A673 (cell line): ENCODE results near the gene C1orf21. TPM values are rescaled to one million over a fixed set of nuclear protein-coding genes. Genes with fewer than 3 reads are reported as not detected.

Experiments
- BruUV-seq: library from RNA; stranded (reverse); fragments of 400-500 nt; replicated peaks from 2 replicates; lab custom pipeline; 2021; lab: Mats Ljungman, UMichigan
- CTCF ChIA-PET: fragments of 300-600 bp; sonication (Branson Sonifier 250); formaldehyde crosslinking; loops from one replicate; lab custom pipeline; 2022; ENCODE audit warnings: antibody characterized with exemption; lab: Charles Lee
- POLR2A ChIA-PET: fragments of 300-600 bp; sonication (Branson Sonifier 250); formaldehyde crosslinking; loops from one replicate; lab custom pipeline; 2022; ENCODE audit warnings: antibody characterized with exemption; ENCODE audit not compliant: low non-redundant PET; lab: Charles Lee
- DNase-seq: peaks from one replicate; pipeline ENCODE4 v3.0.0-alpha.2; 2015; ENCODE audit warnings: low spot score
- H3K27ac ChIP-seq: fragments of 200-600 bp; sonication (generic); 2 replicates; pipeline ENCODE4 v1.5.1; 2016; ENCODE audit warnings: mixed run types, low read depth, mild to moderate bottlenecking, mixed read lengths, antibody characterized with exemption, low read length; ENCODE audit not compliant: poor library complexity, severe bottlenecking
- H3K27me3 ChIP-seq: fragments of 200-600 bp; sonication (generic); replicated peaks from 2 replicates; pipeline ENCODE4 v1.6.1; 2017; ENCODE audit warnings: mixed run types, low read depth, mild to moderate bottlenecking, mixed read lengths, antibody characterized with exemption, low read length; ENCODE audit not compliant: insufficient read depth, poor library complexity
- H3K36me3 ChIP-seq: fragments of 200-600 bp; sonication (generic); 2 replicates; pipeline ENCODE4 v1.6.1; 2016; ENCODE audit warnings: mixed run types, mild to moderate bottlenecking, mixed read lengths, antibody characterized with exemption, low read length; ENCODE audit not compliant: insufficient read depth, poor library complexity, severe bottlenecking
- H3K4me1 ChIP-seq: fragments of 200-600 bp; sonication (generic); 2 replicates; pipeline ENCODE4 v1.6.1; 2017; ENCODE audit warnings: mixed run types, mild to moderate bottlenecking, mixed read lengths, antibody characterized with exemption, low read length; ENCODE audit not compliant: insufficient read depth, poor library complexity, severe bottlenecking
- H3K4me3 ChIP-seq: fragments of 200-600 bp; sonication (generic); 2 replicates; pipeline ENCODE4 v1.5.1; 2016; ENCODE audit warnings: low read depth, mixed run types, mild to moderate bottlenecking, mixed read lengths, low read length; ENCODE audit not compliant: poor library complexity, severe bottlenecking
- H3K9me3 ChIP-seq: fragments of 200-600 bp; sonication (generic); 2 replicates; pipeline ENCODE4 v1.6.1; 2016; ENCODE audit warnings: mixed run types, low read depth, mild to moderate bottlenecking, mixed read lengths, antibody characterized with exemption, low read length; ENCODE audit not compliant: poor library complexity, severe bottlenecking
- CTCF ChIP-seq: fragments of 300-800, 200-600 bp; sonication (generic); conservative IDR thresholded peaks from 2 replicates; pipeline ENCODE4 v1.5.1; 2017; ENCODE audit warnings: low read depth, mild to moderate bottlenecking, antibody characterized with exemption, low read length, moderate library complexity, mixed read lengths
- EZH2 ChIP-seq: fragments of 200-600 bp; sonication (generic); IDR thresholded peaks from 2 replicates; pipeline ENCODE4 v1.6.1; 2017; ENCODE audit warnings: borderline replicate concordance, low read depth, mild to moderate bottlenecking, mixed read lengths, antibody characterized with exemption, low read length; ENCODE audit not compliant: poor library complexity, severe bottlenecking
- intact Hi-C: fragments of 100-400 bp; cut with micrococcal nuclease; formaldehyde crosslinking; loops from one replicate; pipeline ENCODE4 v1.10.0; 2022; ENCODE audit not compliant: unreplicated experiment
- total RNA-seq: library from RNA; stranded (reverse); gene quantifications from 2 replicates; pipeline ENCODE4 v1.2.3, GENCODE V29; 2021

Gene C1orf21
- total RNA-seq, 1 experiment from 2014 or later: 31.3 TPM

GRCh38 chr1:184419350-184420161 is 32.7 kb downstream of the C1orf21 start:
- TF ChIP-seq CTCF (no peak), EZH2 (no peak)
- ChIA-PET CTCF (no interaction called here), POLR2A (no interaction called here)

GRCh38 chr1:184422490-184423233 is 35.8 kb downstream of the C1orf21 start:
- Histone ChIP-seq H3K27ac (no peak overlapping the region), H3K27me3 (no peaks in the 10 kb centered on the region), H3K36me3 (no peaks in the 10 kb centered on the region), H3K9me3 (no peaks in the 10 kb centered on the region), H3K4me3 (no peak overlapping the region), H3K4me1 (peaks cover 31% of the 10 kb centered on the region)
- intact Hi-C loops: no loop called here
- no peak for TF ChIP-seq EZH2
- no peak for TF ChIP-seq CTCF
- BruUV-seq: no TSS peak
- POLR2A ChIA-PET: no interaction called here
- DNase-seq: no peak
- CTCF ChIA-PET: no interaction called here

More at GRCh38 chr1:184419350-184420161, 32.7 kb downstream of the C1orf21 start:
- H3K9me3 ChIP-seq: no peaks in the 10 kb centered on the region
- intact Hi-C loops: no loop called here
- H3K36me3 ChIP-seq: no peaks in the 10 kb centered on the region
- BruUV-seq: no TSS peak
- DNase-seq: no peak
- H3K27ac ChIP-seq: no peak overlapping the region
- no peak overlapping the region for H3K4me3 ChIP-seq
- H3K27me3 ChIP-seq: no peaks in the 10 kb centered on the region
- peaks cover 27% of the 10 kb centered on the region for H3K4me1 ChIP-seq

GRCh38 chr1:184423649-184424048 is 36.8 kb downstream of the C1orf21 start:
- no peak overlapping the region for H3K4me3 ChIP-seq
- POLR2A ChIA-PET: no interaction called here
- H3K27ac ChIP-seq: no peak overlapping the region
- CTCF ChIA-PET: no interaction called here
- no TSS peak for BruUV-seq
- H3K9me3 ChIP-seq: no peaks in the 10 kb centered on the region
- DNase-seq: no peak
- H3K4me1 ChIP-seq: peaks cover 31% of the 10 kb centered on the region
- intact Hi-C loops: no loop called here
- H3K36me3 ChIP-seq: no peaks in the 10 kb centered on the region
- H3K27me3 ChIP-seq: no peaks in the 10 kb centered on the region
- TF ChIP-seq EZH2: no peak
